HG03039 (cell line): ENCODE data around the gene ZCCHC2.

ENCODE experiments used
- ATAC-seq: cut with Tn5 transposase; IDR thresholded peaks from one replicate; pipeline ENCODE4 v1.9.1; 2021; ENCODE audit warnings: mild to moderate bottlenecking, moderate library complexity; ENCODE audit not compliant: unreplicated experiment

Gene ZCCHC2

GRCh38 chr18:62605685-62606084 is 82.9 kb downstream of the ZCCHC2 start:
- no peak for ATAC-seq

GRCh38 chr18:62606106-62606505 is 83.3 kb downstream of the ZCCHC2 start:
- no peak for ATAC-seq

GRCh38 chr18:62607302-62607701 is 84.5 kb downstream of the ZCCHC2 start:
- ATAC-seq: no peak

- no peak for ATAC-seq
Measured at GRCh38 chr18:62607708-62608428, 85.0 kb downstream of the ZCCHC2 start.

- no peak for ATAC-seq
Measured at GRCh38 chr18:62609764-62610163, 86.9 kb downstream of the ZCCHC2 start.

GRCh38 chr18:62610351-62610700 is 87.5 kb downstream of the ZCCHC2 start:
- ATAC-seq: no peak

GRCh38 chr18:62610701-62611411 is 88.0 kb downstream of the ZCCHC2 start:
- no peak for ATAC-seq

- no peak for ATAC-seq
Measured at GRCh38 chr18:62611453-62612288, 88.8 kb downstream of the ZCCHC2 start.

GRCh38 chr18:62612289-62612645 is 89.4 kb downstream of the ZCCHC2 start:
- ATAC-seq: no peak

- no peak for ATAC-seq
Measured at GRCh38 chr18:62612776-62613175, 90.0 kb downstream of the ZCCHC2 start.

- no peak for ATAC-seq
Measured at GRCh38 chr18:62614494-62614893, 91.7 kb downstream of the ZCCHC2 start.

GRCh38 chr18:62616331-62616805 is 93.5 kb downstream of the ZCCHC2 start:
- no peak for ATAC-seq

GRCh38 chr18:62617793-62618591 is 95.2 kb downstream of the ZCCHC2 start:
- no peak for ATAC-seq

GRCh38 chr18:62618735-62619134 is 95.9 kb downstream of the ZCCHC2 start:
- no peak for ATAC-seq

GRCh38 chr18:62621546-62621945 is 98.7 kb downstream of the ZCCHC2 start:
- ATAC-seq: no peak

GRCh38 chr18:62625019-62625418 is 102.2 kb downstream of the ZCCHC2 start:
- no peak for ATAC-seq
